GM12878 (cell line): ENCODE results near the gene TMEM63C. TPM values are rescaled to one million over a fixed set of nuclear protein-coding genes. Genes with fewer than 3 reads are reported as not detected.

Experiments
- ATAC-seq: fragments of 200-7000 bp; cut with Tn5 transposase; 3 replicates; pipeline ENCODE4 v1.9.1; 2020; ENCODE audit warnings: mild to moderate bottlenecking, moderate library complexity
- BruUV-seq: library from RNA; stranded (reverse); fragments of 400-500 nt; replicated peaks from 2 replicates; lab custom pipeline; 2021; lab: Mats Ljungman, UMichigan
- CTCF ChIA-PET: fragments of 300-600 bp; sonication (Branson Sonifier 250); formaldehyde crosslinking; extraction: SDS; loops from one replicate; lab custom pipeline; 2021; ENCODE audit warnings: inconsistent platforms; lab: Yijun Ruan, JAX
- POLR2A ChIA-PET: fragments of 350-600 bp; formaldehyde crosslinking; extraction: SDS; loops from one replicate; lab custom pipeline; 2021; ENCODE audit warnings: inconsistent platforms; lab: Charles Lee
- RAD21 ChIA-PET: fragments of 300-600 bp; sonication (Branson Sonifier 250); formaldehyde crosslinking; loops from one replicate; lab custom pipeline; 2023; ENCODE audit warnings: antibody characterized with exemption; ENCODE audit not compliant: unreplicated experiment; lab: Charles Lee
- SMC1A ChIA-PET: fragments of 300-600 bp; sonication (Branson Sonifier 250); formaldehyde crosslinking; loops from one replicate; lab custom pipeline; 2023; ENCODE audit not compliant: unreplicated experiment, uncharacterized antibody; lab: Charles Lee
- DNase-seq: peaks from one replicate; pipeline ENCODE4 v3.0.0-alpha.2; 2011; ENCODE audit warnings: low read depth, low spot score
- FAIRE-seq: peaks from 3 replicates; lab custom pipeline; 2011; peaks lifted over from hg19 to GRCh38; lab: Jason Lieb, UNC
- H2AFZ ChIP-seq: 2 replicates; pipeline ENCODE4 v1.6.0; 2011; ENCODE audit warnings: low read depth, low read length, control low read depth; ENCODE audit not compliant: control insufficient read depth
- H3K27ac ChIP-seq: 2 replicates; pipeline ENCODE4 v1.5.1; 2011; ENCODE audit warnings: control low read depth; ENCODE audit not compliant: control insufficient read depth, insufficient read depth
- H3K27me3 ChIP-seq, 2 experiments: replicated peaks in 1 of 2; 2 replicates each; pipeline versions ENCODE4 v1.6.0 to v1.6.1; 2011; ENCODE audit warnings: low read length in 1 of 2; ENCODE audit not compliant: control insufficient read depth in 2 of 2, insufficient read depth in 2 of 2
- H3K36me3 ChIP-seq, 2 experiments: 2 replicates each; pipeline ENCODE4 v1.5.1; 2011; ENCODE audit warnings: low read length in 1 of 2; ENCODE audit not compliant: control insufficient read depth in 2 of 2, insufficient read depth in 2 of 2
- H3K4me1 ChIP-seq: 2 replicates; pipeline ENCODE4 v1.6.1; 2011; ENCODE audit warnings: mild to moderate bottlenecking, low read length, moderate library complexity, mixed read lengths; ENCODE audit not compliant: control insufficient read depth, insufficient read depth
- H3K4me2 ChIP-seq: 2 replicates; pipeline ENCODE4 v1.6.0; 2011; ENCODE audit warnings: control low read depth; ENCODE audit not compliant: control insufficient read depth, insufficient read depth
- H3K4me3 ChIP-seq: fragments of 200-600 bp; sonication (generic); 2 replicates; pipeline ENCODE4 v1.5.1; 2016
- H3K79me2 ChIP-seq: 2 replicates; pipeline ENCODE4 v1.6.0; 2011; ENCODE audit warnings: low read length; ENCODE audit not compliant: control insufficient read depth, insufficient read depth
- H3K9ac ChIP-seq: 2 replicates; pipeline ENCODE4 v1.8.0; 2011; ENCODE audit warnings: low read length, control low read depth, mixed read lengths; ENCODE audit not compliant: control insufficient read depth, insufficient read depth
- H3K9me3 ChIP-seq: replicated peaks from 3 replicates; pipeline ENCODE4 v1.5.1; 2011; ENCODE audit warnings: mild to moderate bottlenecking, low read length; ENCODE audit not compliant: control insufficient read depth, insufficient read depth
- H4K20me1 ChIP-seq: 2 replicates; pipeline ENCODE4 v1.6.0; 2011; ENCODE audit not compliant: control insufficient read depth, insufficient read depth
- BCL3 ChIP-seq: IDR thresholded peaks from 2 replicates; pipeline ENCODE4 v1.6.1; 2011; ENCODE audit warnings: borderline replicate concordance, low read depth, mild to moderate bottlenecking, moderate library complexity, low read length; ENCODE audit not compliant: insufficient read depth, poor library complexity, severe bottlenecking
- CREM ChIP-seq: IDR thresholded peaks from 2 replicates; pipeline ENCODE4 v1.6.1; 2014; ENCODE audit warnings: antibody characterized with exemption, low read depth
- GABPA ChIP-seq: IDR thresholded peaks from 2 replicates; pipeline ENCODE4 v1.6.1; 2014; ENCODE audit warnings: antibody characterized with exemption, low read depth, mild to moderate bottlenecking, inconsistent platforms
- NKRF ChIP-seq: fragments of 450-650 bp; conservative IDR thresholded peaks from 2 replicates; pipeline ENCODE4 v1.6.1; 2017; ENCODE audit warnings: mild to moderate bottlenecking, moderate library complexity
- PBX3 ChIP-seq: IDR thresholded peaks from 2 replicates; pipeline ENCODE4 v1.6.1; 2011; ENCODE audit warnings: mild to moderate bottlenecking, low read depth, low read length, moderate library complexity; ENCODE audit not compliant: insufficient replicate concordance
- RELA ChIP-seq: fragments of 450-650 bp; IDR thresholded peaks from 2 replicates; pipeline ENCODE4 v1.8.0; 2014; ENCODE audit warnings: borderline replicate concordance; ENCODE audit not compliant: partially characterized antibody
- SIN3A ChIP-seq: IDR thresholded peaks from 2 replicates; pipeline ENCODE4 v1.6.1; 2012; ENCODE audit warnings: low read depth, low read length, improper control_type of control experiment
- SIX5 ChIP-seq: IDR thresholded peaks from 2 replicates; pipeline ENCODE4 v1.6.1; 2011; ENCODE audit warnings: mild to moderate bottlenecking, low read depth, low read length, moderate library complexity; ENCODE audit not compliant: severe bottlenecking
- SMARCA5 ChIP-seq: fragments of 450-650 bp; IDR thresholded peaks from 2 replicates; pipeline ENCODE4 v1.6.1; 2017; ENCODE audit warnings: mild to moderate bottlenecking
- ZNF207 ChIP-seq: fragments of 450-650 bp; IDR thresholded peaks from 2 replicates; pipeline ENCODE4 v1.6.1; 2014; ENCODE audit warnings: antibody characterized with exemption, mild to moderate bottlenecking, borderline replicate concordance
- ZNF274 ChIP-seq: IDR thresholded peaks from one replicate; pipeline ENCODE4 v1.8.0; 2011; ENCODE audit not compliant: insufficient read length, insufficient read depth
- WGBS: methylation state at CpG from one replicate; pipeline ENCODE4 v1.1.6; 2016; ENCODE audit warnings: low lambda C conversion rate; ENCODE audit not compliant: insufficient replicate concordance, insufficient coverage; ENCODE audit errors: missing lambda C conversion rate; 5-methylcytosine and 5-hydroxymethylcytosine counted together
- in situ Hi-C: fragments of 300-500 bp; cut with MboI; formaldehyde crosslinking; loops from 9 replicates; pipeline ENCODE4 v1.14.3; 2018; ENCODE audit warnings: mixed read lengths
- intact Hi-C: fragments of 100-400 bp; cut with micrococcal nuclease; formaldehyde crosslinking; loops from one replicate; pipeline ENCODE4 v1.14.2; 2022; ENCODE audit not compliant: unreplicated experiment
- polyA plus RNA-seq, 11 experiments: library from polyadenylated mRNA; depleted of rRNA in 4 of 11; unstranded in 6 of 11; stranded (reverse) in 5 of 11; fragments of >200 nt; fragmentation: Nextera tagmentation in 4 of 11; fragmentation: Illumina TruSeq in 1 of 11; extraction: Ambion mirVana in 4 of 11; extraction: Trizol in 1 of 11; gene quantifications; 1 replicate in 1 of 11; 2 replicates in 10 of 11; pipeline versions ENCODE4 v1.2.1 to v1.2.3, GENCODE V29; 2011 to 2016; ENCODE audit warnings: inconsistent platforms in 2 of 11, missing spikeins in 2 of 11, low read depth in 1 of 11
- total RNA-seq, 4 experiments: library from RNA; depleted of rRNA in 3 of 4; stranded (reverse); fragments of >200 nt in 3 of 4; fragmentation: Illumina TruSeq in 1 of 4; extraction: Trizol in 1 of 4; gene quantifications; 2 replicates each; pipeline versions ENCODE4 v1.2.1 to v1.2.3, GENCODE V29; 2013 to 2021
- TF ChIP-seq, protein P1 (sequence below): fragments of 450-650 bp; IDR thresholded peaks from 2 replicates; pipeline ENCODE4 v1.6.1; 2016; ENCODE audit warnings: mild to moderate bottlenecking
- TF ChIP-seq, protein P2 (sequence below): IDR thresholded peaks from 2 replicates; pipeline ENCODE4 v1.6.1; 2011; ENCODE audit warnings: low read depth, low read length, improper control_type of control experiment, borderline replicate concordance

The TMEM63C gene
- total and polyA plus RNA-seq, 10 of the 15 experiments (the other 5 are each of a cell fraction or from before 2014, with no cell fraction given), result 0.06 to 1.3 (median 0.39) TPM; not detected in 4

DNA sequence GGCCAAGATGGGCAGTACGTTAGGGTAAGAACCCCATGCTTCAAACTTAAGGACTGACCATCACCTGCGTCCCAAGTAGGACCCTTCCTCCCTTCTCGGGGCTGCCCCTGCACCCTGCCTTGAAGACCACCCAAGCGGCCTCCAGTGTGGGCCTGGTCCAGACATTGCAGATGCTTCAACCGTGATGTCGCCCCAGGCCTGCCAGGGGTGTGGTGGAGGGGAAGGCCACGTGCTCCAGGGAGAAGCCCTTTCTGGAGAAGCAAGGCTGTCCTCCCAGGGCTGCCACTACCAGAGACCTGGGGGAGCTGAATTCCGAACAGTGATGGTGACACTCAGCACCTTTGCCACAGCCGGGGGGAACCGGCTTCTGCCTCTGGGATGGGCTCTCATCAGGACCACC lies 76.1 kb downstream of the TMEM63C start:
- WGBS, result 43% methylated on average over 10 of the region's 10 CpGs
- Histone ChIP-seq H2AFZ (no peak overlapping the region), H3K4me2 (no peak overlapping the region), H3K9me3 (no peaks in the 10 kb centered on the region), H3K9ac (no peak overlapping the region), H3K4me1 (no peaks in the 10 kb centered on the region), H4K20me1 (no peaks in the 10 kb centered on the region), H3K36me3 (no peaks in the 10 kb centered on the region), H3K27ac (no peak overlapping the region), H3K4me3 (no peak overlapping the region), H3K27me3 (peaks cover 0 to under 1% of the 10 kb centered on the region in 2 experiments; a peak in 3 of 4 replicates), H3K79me2 (no peaks in the 10 kb centered on the region)
- SMC1A ChIA-PET, result no interaction called here
- ATAC-seq, result no peak
- no peak for TF ChIP-seq GABPA
- no peak for TF ChIP-seq RELA
- TF ChIP-seq BCL3, result no peak
- TF ChIP-seq NKRF, result no peak
- no peak for TF ChIP-seq SIN3A
- no peak for TF ChIP-seq ZNF274
- TF ChIP-seq, protein P1, sequence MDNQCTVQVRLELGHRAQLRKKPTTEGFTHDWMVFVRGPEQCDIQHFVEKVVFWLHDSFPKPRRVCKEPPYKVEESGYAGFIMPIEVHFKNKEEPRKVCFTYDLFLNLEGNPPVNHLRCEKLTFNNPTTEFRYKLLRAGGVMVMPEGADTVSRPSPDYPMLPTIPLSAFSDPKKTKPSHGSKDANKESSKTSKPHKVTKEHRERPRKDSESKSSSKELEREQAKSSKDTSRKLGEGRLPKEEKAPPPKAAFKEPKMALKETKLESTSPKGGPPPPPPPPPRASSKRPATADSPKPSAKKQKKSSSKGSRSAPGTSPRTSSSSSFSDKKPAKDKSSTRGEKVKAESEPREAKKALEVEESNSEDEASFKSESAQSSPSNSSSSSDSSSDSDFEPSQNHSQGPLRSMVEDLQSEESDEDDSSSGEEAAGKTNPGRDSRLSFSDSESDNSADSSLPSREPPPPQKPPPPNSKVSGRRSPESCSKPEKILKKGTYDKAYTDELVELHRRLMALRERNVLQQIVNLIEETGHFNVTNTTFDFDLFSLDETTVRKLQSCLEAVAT, result no peak
- TF ChIP-seq SIX5, result no peak
- TF ChIP-seq, protein P2, sequence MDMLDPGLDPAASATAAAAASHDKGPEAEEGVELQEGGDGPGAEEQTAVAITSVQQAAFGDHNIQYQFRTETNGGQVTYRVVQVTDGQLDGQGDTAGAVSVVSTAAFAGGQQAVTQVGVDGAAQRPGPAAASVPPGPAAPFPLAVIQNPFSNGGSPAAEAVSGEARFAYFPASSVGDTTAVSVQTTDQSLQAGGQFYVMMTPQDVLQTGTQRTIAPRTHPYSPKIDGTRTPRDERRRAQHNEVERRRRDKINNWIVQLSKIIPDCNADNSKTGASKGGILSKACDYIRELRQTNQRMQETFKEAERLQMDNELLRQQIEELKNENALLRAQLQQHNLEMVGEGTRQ, result no peak
- no peak for TF ChIP-seq CREM
- TF ChIP-seq PBX3, result no peak
- no peak for TF ChIP-seq ZNF207
- TF ChIP-seq SMARCA5, result no peak
- CTCF ChIA-PET, result no interaction called here
- RAD21 ChIA-PET, result no interaction called here
- intact Hi-C loops (no loop called here), in situ Hi-C loops (no loop called here)
- DNase-seq, result no peak
- BruUV-seq, result no TSS peak
- FAIRE-seq, result no peak
- POLR2A ChIA-PET, result no interaction called here
